HepG2 (cell line): Measurements from ENCODE around the gene TMEM187.

Experiments used
- CEBPG ChIP-seq: IDR thresholded peaks from 2 replicates; pipeline ENCODE4 v1.6.1; 2016
- HMG20B ChIP-seq: conservative IDR thresholded peaks from 2 replicates; pipeline ENCODE4 v1.6.1; 2016; ENCODE audit warnings: missing genetic modification reagents, missing compliant biosample characterization
- ISL2 ChIP-seq: sonication (generic); formaldehyde crosslinking; IDR thresholded peaks from 2 replicates; pipeline ENCODE4 v1.5.0; 2020; ENCODE audit warnings: missing genetic modification reagents
- KDM1A ChIP-seq: IDR thresholded peaks from 2 replicates; pipeline ENCODE4 v1.6.1; 2016; ENCODE audit warnings: missing compliant biosample characterization
- PCBP1 ChIP-seq: fragments of 200-400 bp; formaldehyde crosslinking; IDR thresholded peaks from 2 replicates; pipeline ENCODE4 v1.6.1; 2017; ENCODE audit warnings: mild to moderate bottlenecking, low read depth, low read length, borderline replicate concordance
- POLR2AphosphoS5 ChIP-seq: IDR thresholded peaks from 2 replicates; pipeline ENCODE4 v1.6.1; 2012; ENCODE audit warnings: low read depth, low read length
- POLR2G ChIP-seq: fragments of 200-400 bp; formaldehyde crosslinking; IDR thresholded peaks from 2 replicates; pipeline ENCODE4 v1.6.1; 2018; ENCODE audit warnings: mild to moderate bottlenecking, low read depth, low read length, moderate library complexity
- SP1 ChIP-seq, 2 experiments: fragments of 450-650 bp in 1 of 2; sonication (generic) in 1 of 2; formaldehyde crosslinking in 1 of 2; IDR thresholded peaks; 2 replicates each; pipeline versions ENCODE4 v1.4.0 to v1.6.1; 2016 to 2020; ENCODE audit warnings: missing genetic modification reagents in 1 of 2
- SUZ12 ChIP-seq: fragments of 150-350 bp; IDR thresholded peaks from 2 replicates; pipeline ENCODE4 v1.6.1; 2014; ENCODE audit warnings: low read depth, low read length
- WIZ ChIP-seq: sonication (generic); formaldehyde crosslinking; IDR thresholded peaks from 2 replicates; pipeline ENCODE4 v1.5.1; 2020; ENCODE audit warnings: mild to moderate bottlenecking, missing genetic modification reagents
- ZIK1 ChIP-seq: sonication (generic); formaldehyde crosslinking; IDR thresholded peaks from 2 replicates; pipeline ENCODE4 v1.5.0; 2020; ENCODE audit warnings: mild to moderate bottlenecking, low read depth, missing genetic modification reagents, borderline replicate concordance
- ZNF24 ChIP-seq: fragments of 450-650 bp; IDR thresholded peaks from 2 replicates; pipeline ENCODE4 v1.6.1; 2017; ENCODE audit warnings: antibody characterized with exemption, mild to moderate bottlenecking
- ZNF337 ChIP-seq: sonication (generic); formaldehyde crosslinking; IDR thresholded peaks from 2 replicates; pipeline ENCODE4 v1.5.1; 2020; ENCODE audit warnings: missing genetic modification reagents, low read depth, mild to moderate bottlenecking, borderline replicate concordance
- TF ChIP-seq, protein P1 (sequence below): sonication (generic); formaldehyde crosslinking; IDR thresholded peaks from 2 replicates; pipeline ENCODE4 v1.5.0; 2020; ENCODE audit warnings: mild to moderate bottlenecking, missing genetic modification reagents, moderate library complexity

DNA sequence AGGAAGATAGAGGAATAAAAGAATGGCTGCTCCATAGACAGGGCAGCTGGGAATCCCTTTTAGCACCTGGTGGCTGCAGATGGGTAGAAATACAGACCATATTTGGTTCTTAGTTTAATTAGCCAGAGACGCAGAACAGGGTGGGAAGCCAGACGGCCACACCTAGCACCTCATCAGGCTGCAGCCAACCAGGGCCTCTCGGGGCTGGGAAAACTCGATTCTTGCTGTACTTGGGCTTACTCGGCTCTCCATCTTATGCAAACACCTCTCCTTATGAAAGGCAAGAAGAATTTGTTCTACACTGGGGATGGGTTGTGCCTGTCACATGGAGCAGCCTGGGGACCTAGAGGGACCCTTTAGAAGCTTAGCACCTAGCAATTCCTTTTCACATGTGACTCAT, 27.5 kb downstream of the TMEM187 start:
- TF ChIP-seq HMG20B (CRISPR knock-in tag) (no peak), ZIK1 (CRISPR knock-in tag) (no peak), SUZ12 (no peak), SP1 (IDR thresholded peaks at IDR 0.05) (no peak), SP1 (CRISPR knock-in tag; IDR thresholded peaks at IDR 0.05) (no peak), POLR2G (no peak), CEBPG (CRISPR knock-in tag) (no peak), POLR2AphosphoS5 (no peak), WIZ (no peak), ISL2 (CRISPR knock-in tag) (no peak), ZNF24 (no peak), ZNF337 (no peak), PCBP1 (no peak), KDM1A (CRISPR knock-in tag) (no peak)
- TF ChIP-seq, protein P1, sequence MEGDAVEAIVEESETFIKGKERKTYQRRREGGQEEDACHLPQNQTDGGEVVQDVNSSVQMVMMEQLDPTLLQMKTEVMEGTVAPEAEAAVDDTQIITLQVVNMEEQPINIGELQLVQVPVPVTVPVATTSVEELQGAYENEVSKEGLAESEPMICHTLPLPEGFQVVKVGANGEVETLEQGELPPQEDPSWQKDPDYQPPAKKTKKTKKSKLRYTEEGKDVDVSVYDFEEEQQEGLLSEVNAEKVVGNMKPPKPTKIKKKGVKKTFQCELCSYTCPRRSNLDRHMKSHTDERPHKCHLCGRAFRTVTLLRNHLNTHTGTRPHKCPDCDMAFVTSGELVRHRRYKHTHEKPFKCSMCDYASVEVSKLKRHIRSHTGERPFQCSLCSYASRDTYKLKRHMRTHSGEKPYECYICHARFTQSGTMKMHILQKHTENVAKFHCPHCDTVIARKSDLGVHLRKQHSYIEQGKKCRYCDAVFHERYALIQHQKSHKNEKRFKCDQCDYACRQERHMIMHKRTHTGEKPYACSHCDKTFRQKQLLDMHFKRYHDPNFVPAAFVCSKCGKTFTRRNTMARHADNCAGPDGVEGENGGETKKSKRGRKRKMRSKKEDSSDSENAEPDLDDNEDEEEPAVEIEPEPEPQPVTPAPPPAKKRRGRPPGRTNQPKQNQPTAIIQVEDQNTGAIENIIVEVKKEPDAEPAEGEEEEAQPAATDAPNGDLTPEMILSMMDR (CRISPR knock-in tag): no peak
